Neutrophil (primary cell): ENCODE measurements around the gene ERC2.

Source experiments
- H3K27ac ChIP-seq: fragments of 200-600 bp; sonication (generic); 2 replicates; pipeline ENCODE4 v1.5.1; 2016; ENCODE audit warnings: mild to moderate bottlenecking, moderate library complexity
- H3K27me3 ChIP-seq: fragments of 200-600 bp; sonication (generic); 2 replicates; pipeline ENCODE4 v1.6.0; 2016; ENCODE audit warnings: mild to moderate bottlenecking
- H3K36me3 ChIP-seq: fragments of 200-600 bp; sonication (generic); 2 replicates; pipeline ENCODE4 v1.5.1; 2017
- H3K4me1 ChIP-seq, 2 experiments: fragments of 200-600 bp in 1 of 2; sonication (generic) in 1 of 2; 1 replicate in 1 of 2; 2 replicates in 1 of 2; pipeline versions ENCODE4 v1.5.1 to v1.6.1; 2013 to 2016; ENCODE audit warnings: low read depth in 1 of 2, low read length in 1 of 2, mild to moderate bottlenecking in 1 of 2, moderate library complexity in 1 of 2; ENCODE audit not compliant: control insufficient read depth in 1 of 2, insufficient read depth in 1 of 2
- H3K4me3 ChIP-seq, 2 experiments: fragments of 200-600 bp in 1 of 2; sonication (generic) in 1 of 2; 1 replicate in 1 of 2; 2 replicates in 1 of 2; pipeline ENCODE4 v1.5.1; 2013 to 2016; ENCODE audit warnings: low read depth in 1 of 2, low read length in 1 of 2, mild to moderate bottlenecking in 1 of 2, moderate library complexity in 1 of 2
- H3K9me3 ChIP-seq: fragments of 200-600 bp; sonication (generic); 2 replicates; pipeline ENCODE4 v1.5.1; 2016
- TF ChIP-seq, protein P1 (sequence below): fragments of 200-600 bp; sonication (generic); IDR thresholded peaks from 2 replicates; pipeline ENCODE4 v1.5.1; 2016; ENCODE audit warnings: antibody characterized with exemption

ERC2 gene

DNA sequence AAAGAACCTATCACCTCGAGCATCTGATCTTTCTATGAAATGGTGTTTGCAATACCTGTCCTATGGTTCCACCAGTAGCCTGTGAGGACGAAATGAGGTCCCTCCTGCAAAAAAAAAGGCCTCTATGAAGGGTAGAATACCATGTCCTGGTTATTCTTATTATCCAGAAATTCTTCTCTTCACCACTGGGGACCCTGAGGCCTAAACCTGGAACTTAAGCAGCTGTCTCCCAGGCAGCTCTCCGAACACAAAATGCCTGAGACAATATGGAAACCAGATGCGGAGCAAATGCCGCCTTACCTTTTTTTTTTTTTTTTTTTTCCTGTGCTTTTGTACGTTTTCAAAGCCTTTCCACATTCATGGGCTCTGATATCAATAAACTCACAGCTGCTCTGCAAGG, 919.1 kb downstream of the ERC2 start:
- no peak overlapping the region for H3K4me3 ChIP-seq
- H3K9me3 ChIP-seq = no peaks in the 10 kb centered on the region
- no peaks in the 10 kb centered on the region for H3K36me3 ChIP-seq
- no peaks in the 10 kb centered on the region for H3K4me1 ChIP-seq
- H3K27me3 ChIP-seq = no peaks in the 10 kb centered on the region
- no peak overlapping the region for H3K27ac ChIP-seq
- TF ChIP-seq, protein P1, sequence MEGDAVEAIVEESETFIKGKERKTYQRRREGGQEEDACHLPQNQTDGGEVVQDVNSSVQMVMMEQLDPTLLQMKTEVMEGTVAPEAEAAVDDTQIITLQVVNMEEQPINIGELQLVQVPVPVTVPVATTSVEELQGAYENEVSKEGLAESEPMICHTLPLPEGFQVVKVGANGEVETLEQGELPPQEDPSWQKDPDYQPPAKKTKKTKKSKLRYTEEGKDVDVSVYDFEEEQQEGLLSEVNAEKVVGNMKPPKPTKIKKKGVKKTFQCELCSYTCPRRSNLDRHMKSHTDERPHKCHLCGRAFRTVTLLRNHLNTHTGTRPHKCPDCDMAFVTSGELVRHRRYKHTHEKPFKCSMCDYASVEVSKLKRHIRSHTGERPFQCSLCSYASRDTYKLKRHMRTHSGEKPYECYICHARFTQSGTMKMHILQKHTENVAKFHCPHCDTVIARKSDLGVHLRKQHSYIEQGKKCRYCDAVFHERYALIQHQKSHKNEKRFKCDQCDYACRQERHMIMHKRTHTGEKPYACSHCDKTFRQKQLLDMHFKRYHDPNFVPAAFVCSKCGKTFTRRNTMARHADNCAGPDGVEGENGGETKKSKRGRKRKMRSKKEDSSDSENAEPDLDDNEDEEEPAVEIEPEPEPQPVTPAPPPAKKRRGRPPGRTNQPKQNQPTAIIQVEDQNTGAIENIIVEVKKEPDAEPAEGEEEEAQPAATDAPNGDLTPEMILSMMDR = no peak

DNA sequence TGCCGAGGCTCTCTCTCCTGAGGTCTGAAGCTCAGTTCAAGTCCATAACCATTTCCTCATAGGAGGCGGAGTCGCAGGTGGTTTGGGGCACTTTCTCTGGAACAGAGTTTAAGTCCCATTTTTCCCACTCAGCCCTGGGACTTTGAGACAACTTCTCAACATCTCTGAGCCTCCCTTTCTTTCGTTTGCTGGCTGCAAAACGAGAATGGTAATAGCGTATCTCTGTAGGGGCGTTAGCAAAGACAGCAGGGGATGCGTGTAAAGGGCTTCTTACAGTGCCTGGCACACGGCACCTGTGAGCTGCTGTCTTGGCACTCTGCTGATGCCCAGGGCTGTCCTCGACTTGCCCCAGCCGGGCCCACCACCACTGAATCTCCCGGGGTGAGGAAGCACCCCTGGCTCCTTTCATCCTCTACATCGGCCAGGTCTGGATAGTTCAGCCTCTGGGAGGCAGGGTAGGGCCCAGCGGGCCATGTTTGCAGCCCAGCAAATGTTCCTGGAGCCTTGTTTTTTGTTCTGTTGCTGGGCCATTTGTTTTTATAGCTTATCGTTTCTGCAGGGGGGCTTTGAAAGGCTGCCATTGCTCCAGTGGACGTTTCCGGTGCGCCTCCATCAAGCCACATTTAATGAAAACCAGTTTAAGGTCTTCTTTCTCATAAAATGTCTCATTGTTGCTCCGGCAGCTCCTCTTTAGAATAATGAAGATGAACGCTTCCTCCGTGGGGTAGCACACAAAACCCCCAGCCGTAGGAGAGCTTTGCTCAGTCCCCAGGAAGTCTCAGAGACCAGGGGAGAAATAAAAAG, 921.2 kb downstream of the ERC2 start:
- Histone ChIP-seq H3K36me3 (no peaks in the 10 kb centered on the region), H3K9me3 (no peaks in the 10 kb centered on the region), H3K4me1 (no peaks in the 10 kb centered on the region), H3K27ac (no peak overlapping the region), H3K27me3 (no peaks in the 10 kb centered on the region), H3K4me3 (no peak overlapping the region)
- TF ChIP-seq, protein P1 = no peak

DNA sequence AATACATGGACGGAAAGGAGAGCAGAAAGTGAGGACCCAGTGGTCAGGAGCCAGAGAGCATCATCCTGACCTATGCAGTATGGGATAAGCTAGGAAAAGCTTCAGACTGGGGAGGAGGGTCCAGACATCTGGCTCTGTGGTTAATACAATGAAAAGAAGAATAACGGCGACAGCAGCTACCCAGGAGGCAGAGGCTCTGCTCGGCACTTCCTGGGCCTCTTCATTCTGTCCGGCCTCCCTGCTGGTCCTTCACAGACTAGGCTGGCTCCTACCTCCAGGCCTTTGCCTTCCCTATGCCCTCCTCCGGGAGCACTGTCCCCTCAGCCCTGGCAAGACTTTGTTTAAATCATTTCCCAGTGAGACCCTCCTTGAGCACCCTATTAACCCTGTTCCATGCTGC, 922.3 kb downstream of the ERC2 start:
- no peaks in the 10 kb centered on the region for H3K4me1 ChIP-seq
- H3K9me3 ChIP-seq = no peaks in the 10 kb centered on the region
- no peak overlapping the region for H3K4me3 ChIP-seq
- no peak overlapping the region for H3K27ac ChIP-seq
- no peaks in the 10 kb centered on the region for H3K36me3 ChIP-seq
- TF ChIP-seq, protein P1 = no peak
- H3K27me3 ChIP-seq = no peaks in the 10 kb centered on the region

DNA sequence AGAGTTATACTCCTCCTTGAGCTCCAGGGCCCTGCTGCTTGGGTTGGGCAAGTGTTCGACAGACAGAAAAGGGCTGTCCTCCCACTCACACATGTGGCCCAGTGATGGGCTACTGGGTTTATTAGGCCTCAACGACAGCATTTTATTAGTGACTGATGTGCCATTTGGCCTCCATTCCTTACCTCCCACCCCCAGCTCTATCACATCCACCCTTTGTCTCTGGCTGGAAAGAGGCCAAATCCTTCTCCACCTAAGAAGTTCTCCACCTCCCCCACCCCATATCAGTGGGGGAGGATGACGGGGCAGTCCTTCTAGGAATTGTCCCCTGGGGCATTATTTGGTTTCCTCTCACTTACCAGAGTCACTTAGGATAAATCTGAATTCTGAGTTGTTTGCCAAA, 924.0 kb downstream of the ERC2 start:
- TF ChIP-seq, protein P1 = no peak
- H3K27ac ChIP-seq = no peak overlapping the region
- H3K27me3 ChIP-seq = no peaks in the 10 kb centered on the region
- H3K9me3 ChIP-seq = no peaks in the 10 kb centered on the region
- no peaks in the 10 kb centered on the region for H3K4me1 ChIP-seq
- no peak overlapping the region for H3K4me3 ChIP-seq
- H3K36me3 ChIP-seq = no peaks in the 10 kb centered on the region

DNA sequence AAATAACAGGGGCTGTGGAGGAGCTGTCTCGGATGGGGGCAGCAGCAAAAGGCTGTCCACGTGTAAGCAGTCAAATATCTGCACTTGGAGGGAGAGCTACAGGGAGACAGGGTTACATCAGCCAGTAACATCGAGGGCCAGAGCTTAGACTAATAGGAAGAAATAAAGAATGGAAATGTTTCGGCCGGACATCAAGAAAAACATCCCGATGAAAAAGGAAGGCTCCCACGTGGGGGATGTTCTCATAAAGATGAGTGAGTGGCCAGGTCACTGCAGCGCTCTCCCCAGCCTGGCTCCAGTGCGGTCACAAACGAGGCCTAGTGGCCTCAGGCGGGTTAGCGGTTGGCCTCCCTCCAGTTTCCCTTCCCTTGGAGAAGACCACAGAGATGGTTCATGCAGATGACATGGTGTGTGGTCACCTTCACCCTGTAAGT, 925.1 kb downstream of the ERC2 start:
- TF ChIP-seq, protein P1 = no peak
- Histone ChIP-seq H3K4me1 (no peaks in the 10 kb centered on the region), H3K9me3 (no peaks in the 10 kb centered on the region), H3K36me3 (no peaks in the 10 kb centered on the region), H3K4me3 (no peak overlapping the region), H3K27ac (no peak overlapping the region), H3K27me3 (no peaks in the 10 kb centered on the region)
